A673 (cell line): Measurements from ENCODE around the gene SULT2A1. TPM values are rescaled to one million over a fixed set of nuclear protein-coding genes. Genes with fewer than 3 reads are reported as not detected.
"Not testable (repeated sequence)": the region's sequence is repeated elsewhere in the genome, so short reads cannot be mapped to it uniquely, and the experiment has no call there.

Experiments
- BruUV-seq: library from RNA; stranded (reverse); fragments of 400-500 nt; replicated peaks from 2 replicates; lab custom pipeline; 2021; lab: Mats Ljungman, UMichigan
- CTCF ChIA-PET: fragments of 300-600 bp; sonication (Branson Sonifier 250); formaldehyde crosslinking; loops from one replicate; lab custom pipeline; 2022; ENCODE audit warnings: antibody characterized with exemption; lab: Charles Lee
- POLR2A ChIA-PET: fragments of 300-600 bp; sonication (Branson Sonifier 250); formaldehyde crosslinking; loops from one replicate; lab custom pipeline; 2022; ENCODE audit warnings: antibody characterized with exemption; ENCODE audit not compliant: low non-redundant PET; lab: Charles Lee
- DNase-seq: peaks from one replicate; pipeline ENCODE4 v3.0.0-alpha.2; 2015; ENCODE audit warnings: low spot score
- H3K27ac ChIP-seq: fragments of 200-600 bp; sonication (generic); 2 replicates; pipeline ENCODE4 v1.5.1; 2016; ENCODE audit warnings: mixed run types, low read depth, mild to moderate bottlenecking, mixed read lengths, antibody characterized with exemption, low read length; ENCODE audit not compliant: poor library complexity, severe bottlenecking
- H3K27me3 ChIP-seq: fragments of 200-600 bp; sonication (generic); replicated peaks from 2 replicates; pipeline ENCODE4 v1.6.1; 2017; ENCODE audit warnings: mixed run types, low read depth, mild to moderate bottlenecking, mixed read lengths, antibody characterized with exemption, low read length; ENCODE audit not compliant: insufficient read depth, poor library complexity
- H3K36me3 ChIP-seq: fragments of 200-600 bp; sonication (generic); 2 replicates; pipeline ENCODE4 v1.6.1; 2016; ENCODE audit warnings: mixed run types, mild to moderate bottlenecking, mixed read lengths, antibody characterized with exemption, low read length; ENCODE audit not compliant: insufficient read depth, poor library complexity, severe bottlenecking
- H3K4me1 ChIP-seq: fragments of 200-600 bp; sonication (generic); 2 replicates; pipeline ENCODE4 v1.6.1; 2017; ENCODE audit warnings: mixed run types, mild to moderate bottlenecking, mixed read lengths, antibody characterized with exemption, low read length; ENCODE audit not compliant: insufficient read depth, poor library complexity, severe bottlenecking
- H3K4me3 ChIP-seq: fragments of 200-600 bp; sonication (generic); 2 replicates; pipeline ENCODE4 v1.5.1; 2016; ENCODE audit warnings: low read depth, mixed run types, mild to moderate bottlenecking, mixed read lengths, low read length; ENCODE audit not compliant: poor library complexity, severe bottlenecking
- H3K9me3 ChIP-seq: fragments of 200-600 bp; sonication (generic); 2 replicates; pipeline ENCODE4 v1.6.1; 2016; ENCODE audit warnings: mixed run types, low read depth, mild to moderate bottlenecking, mixed read lengths, antibody characterized with exemption, low read length; ENCODE audit not compliant: poor library complexity, severe bottlenecking
- EZH2 ChIP-seq: fragments of 200-600 bp; sonication (generic); IDR thresholded peaks from 2 replicates; pipeline ENCODE4 v1.6.1; 2017; ENCODE audit warnings: borderline replicate concordance, low read depth, mild to moderate bottlenecking, mixed read lengths, antibody characterized with exemption, low read length; ENCODE audit not compliant: poor library complexity, severe bottlenecking
- intact Hi-C: fragments of 100-400 bp; cut with micrococcal nuclease; formaldehyde crosslinking; loops from one replicate; pipeline ENCODE4 v1.10.0; 2022; ENCODE audit not compliant: unreplicated experiment
- total RNA-seq: library from RNA; stranded (reverse); gene quantifications from 2 replicates; pipeline ENCODE4 v1.2.3, GENCODE V29; 2021
- TF ChIP-seq, protein P1 (sequence below): fragments of 300-800, 200-600 bp; sonication (generic); conservative IDR thresholded peaks from 2 replicates; pipeline ENCODE4 v1.5.1; 2017; ENCODE audit warnings: low read depth, mild to moderate bottlenecking, antibody characterized with exemption, low read length, moderate library complexity, mixed read lengths

The SULT2A1 gene
- total RNA-seq, 1 experiment from 2014 or later = not detected

DNA sequence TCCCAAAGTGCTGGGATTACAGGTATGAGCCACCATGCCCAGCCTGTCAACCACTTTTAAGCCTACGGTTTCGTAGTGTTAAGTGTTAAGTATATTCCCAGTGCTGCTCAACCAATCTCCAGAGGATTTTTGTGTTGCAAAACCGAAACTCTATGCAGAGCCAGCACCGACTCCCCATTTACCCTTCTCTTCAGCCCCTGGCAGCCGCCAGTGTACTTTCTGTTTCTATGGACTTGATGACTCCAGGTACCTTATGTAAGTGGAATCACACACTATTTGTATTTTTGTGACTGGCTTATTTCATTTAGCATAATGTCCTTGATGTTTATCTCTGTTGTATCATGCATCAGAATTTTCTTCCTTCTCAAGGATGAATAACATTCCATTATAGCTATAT, 1.1 kb downstream of the SULT2A1 start:
- no TSS peak for BruUV-seq
- H3K27me3 ChIP-seq = no peaks in the 10 kb centered on the region
- H3K27ac ChIP-seq = no peak overlapping the region
- H3K4me1 ChIP-seq = no peaks in the 10 kb centered on the region
- H3K36me3 ChIP-seq = no peaks in the 10 kb centered on the region
- H3K4me3 ChIP-seq = no peak overlapping the region
- intact Hi-C loops = no loop called here
- ChIA-PET POLR2A (interaction anchor here (0.6 kb wide), 1 partner anchor 1073 kb away, joined by 3 read pairs; no protein-coding TSS in a partner anchor), CTCF (no interaction called here)
- no peak for DNase-seq
- TF ChIP-seq EZH2 = no peak
- TF ChIP-seq, protein P1, sequence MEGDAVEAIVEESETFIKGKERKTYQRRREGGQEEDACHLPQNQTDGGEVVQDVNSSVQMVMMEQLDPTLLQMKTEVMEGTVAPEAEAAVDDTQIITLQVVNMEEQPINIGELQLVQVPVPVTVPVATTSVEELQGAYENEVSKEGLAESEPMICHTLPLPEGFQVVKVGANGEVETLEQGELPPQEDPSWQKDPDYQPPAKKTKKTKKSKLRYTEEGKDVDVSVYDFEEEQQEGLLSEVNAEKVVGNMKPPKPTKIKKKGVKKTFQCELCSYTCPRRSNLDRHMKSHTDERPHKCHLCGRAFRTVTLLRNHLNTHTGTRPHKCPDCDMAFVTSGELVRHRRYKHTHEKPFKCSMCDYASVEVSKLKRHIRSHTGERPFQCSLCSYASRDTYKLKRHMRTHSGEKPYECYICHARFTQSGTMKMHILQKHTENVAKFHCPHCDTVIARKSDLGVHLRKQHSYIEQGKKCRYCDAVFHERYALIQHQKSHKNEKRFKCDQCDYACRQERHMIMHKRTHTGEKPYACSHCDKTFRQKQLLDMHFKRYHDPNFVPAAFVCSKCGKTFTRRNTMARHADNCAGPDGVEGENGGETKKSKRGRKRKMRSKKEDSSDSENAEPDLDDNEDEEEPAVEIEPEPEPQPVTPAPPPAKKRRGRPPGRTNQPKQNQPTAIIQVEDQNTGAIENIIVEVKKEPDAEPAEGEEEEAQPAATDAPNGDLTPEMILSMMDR = no peak
- no peaks in the 10 kb centered on the region for H3K9me3 ChIP-seq

DNA sequence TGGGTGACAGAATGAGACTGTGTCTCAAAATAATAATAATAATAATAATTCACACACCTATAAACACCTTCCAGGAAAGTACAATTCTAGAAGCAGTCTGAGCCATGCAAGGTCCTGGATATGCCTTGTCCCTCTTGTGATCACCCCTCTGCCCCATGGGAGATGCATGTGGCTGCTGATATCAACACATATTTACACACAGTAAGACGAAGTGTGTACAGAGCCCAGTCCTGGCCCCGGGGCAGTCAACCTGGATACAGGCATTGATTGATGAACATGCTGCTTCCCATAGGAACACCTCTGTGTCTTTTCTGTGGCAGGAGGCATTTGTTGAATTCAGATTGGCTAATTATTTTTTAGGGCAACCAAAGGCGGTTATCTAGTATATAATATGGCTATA, 3.2 kb downstream of the SULT2A1 start:
- Histone ChIP-seq H3K27ac (no peak overlapping the region), H3K4me3 (no peak overlapping the region), H3K27me3 (no peaks in the 10 kb centered on the region), H3K4me1 (no peaks in the 10 kb centered on the region), H3K36me3 (no peaks in the 10 kb centered on the region), H3K9me3 (no peaks in the 10 kb centered on the region)
- intact Hi-C loops = no loop called here
- ChIA-PET CTCF (no interaction called here), POLR2A (no interaction called here)
- no TSS peak for BruUV-seq
- DNase-seq = no peak
- TF ChIP-seq, protein P1 = no peak
- TF ChIP-seq EZH2 = no peak

DNA sequence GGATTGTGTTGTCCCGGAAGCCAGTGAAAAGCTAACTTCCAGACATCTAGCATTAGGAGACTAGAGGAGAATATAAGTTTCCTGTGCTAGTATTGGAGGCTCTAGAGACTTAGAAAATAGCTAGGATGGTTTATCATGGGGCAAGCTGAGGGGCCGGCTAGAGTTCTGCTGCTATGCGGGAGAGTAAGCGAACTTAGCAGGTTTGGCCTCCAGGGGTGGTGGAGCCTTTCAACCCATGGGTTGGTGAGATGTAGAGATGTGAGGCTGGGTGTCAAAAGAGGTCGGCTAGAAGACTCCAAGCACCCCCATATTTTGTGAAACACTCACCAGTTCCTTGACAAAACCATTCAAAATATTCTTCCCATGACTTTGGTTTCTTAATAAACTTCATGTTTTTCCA, 4.4 kb downstream of the SULT2A1 start:
- intact Hi-C loops = no loop called here
- H3K4me1 ChIP-seq = no peaks in the 10 kb centered on the region
- DNase-seq = no peak
- H3K27me3 ChIP-seq = no peaks in the 10 kb centered on the region
- BruUV-seq = no TSS peak
- no peak overlapping the region for H3K27ac ChIP-seq
- no peak for TF ChIP-seq EZH2
- TF ChIP-seq, protein P1 = no peak
- ChIA-PET CTCF (no interaction called here), POLR2A (no interaction called here)
- no peaks in the 10 kb centered on the region for H3K9me3 ChIP-seq
- H3K4me3 ChIP-seq = no peak overlapping the region
- H3K36me3 ChIP-seq = no peaks in the 10 kb centered on the region

DNA sequence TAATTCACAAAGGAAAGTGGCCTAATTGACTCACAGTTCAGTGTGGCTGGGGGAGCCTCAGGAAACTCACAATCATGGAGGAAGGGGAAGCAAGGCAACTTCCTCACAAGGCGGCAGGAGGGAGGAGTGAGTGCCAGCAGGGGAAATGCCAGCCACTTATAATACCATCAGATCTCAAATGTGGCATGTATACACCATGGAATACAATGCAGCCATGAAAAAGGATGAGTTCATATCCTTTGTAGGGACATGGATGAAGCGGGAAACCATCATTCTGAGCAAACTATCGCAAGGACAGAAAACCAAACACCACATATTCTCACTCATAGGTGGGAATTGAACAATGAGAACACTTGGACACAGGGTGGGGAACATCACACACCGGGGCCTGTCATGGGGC, 6.7 kb downstream of the SULT2A1 start:
- H3K9me3 ChIP-seq, DNase-seq, H3K4me1 ChIP-seq, intact Hi-C loops, CTCF ChIA-PET, H3K27ac ChIP-seq, POLR2A ChIA-PET, H3K36me3 ChIP-seq, H3K4me3 ChIP-seq, BruUV-seq, H3K27me3 ChIP-seq: not testable (repeated sequence)
